CD4-positive, alpha-beta T cell treated with Interleukin-1 beta for 1 hour (primary cell): Measurements from ENCODE around the gene FZD2.
"Not testable (repeated sequence)": the region's sequence is repeated elsewhere in the genome, so short reads cannot be mapped to it uniquely, and the experiment has no call there.

Source experiments
- DNase-seq, 2 donors: peaks; one replicate each; pipeline ENCODE4 v3.0.0-alpha.2; 2020 to 2022

The FZD2 gene

GRCh38 chr17:44578947-44579346 is 21.7 kb downstream of the FZD2 start:
- no peak for DNase-seq

- no peak for DNase-seq
Observed at GRCh38 chr17:44581868-44582267, 24.6 kb downstream of the FZD2 start.

GRCh38 chr17:44584443-44584842 is 27.2 kb downstream of the FZD2 start:
- no peak for DNase-seq

GRCh38 chr17:44585315-44585714 is 28.0 kb downstream of the FZD2 start:
- no peak for DNase-seq

- no peak for DNase-seq
Observed at GRCh38 chr17:44587339-44587738, 30.1 kb downstream of the FZD2 start.

GRCh38 chr17:44589316-44590071 is 32.2 kb downstream of the FZD2 start:
- DNase-seq: no peak

- not testable (repeated sequence) for DNase-seq
Observed at GRCh38 chr17:44590072-44590462, 32.8 kb downstream of the FZD2 start.

GRCh38 chr17:44590762-44591161 is 33.5 kb downstream of the FZD2 start:
- DNase-seq: not testable (repeated sequence)

GRCh38 chr17:44591206-44591605 is 33.9 kb downstream of the FZD2 start:
- DNase-seq: no peak

- no peak for DNase-seq
Observed at GRCh38 chr17:44593156-44593555, 35.9 kb downstream of the FZD2 start.

- DNase-seq: no peak
Observed at GRCh38 chr17:44595216-44595775, 38.0 kb downstream of the FZD2 start.

- DNase-seq: no peak
Observed at GRCh38 chr17:44598329-44598728, 41.0 kb downstream of the FZD2 start.

GRCh38 chr17:44598932-44599297 is 41.6 kb downstream of the FZD2 start:
- no peak for DNase-seq

GRCh38 chr17:44599298-44600175 is 42.3 kb downstream of the FZD2 start:
- DNase-seq: no peak

GRCh38 chr17:44601539-44601938 is 44.3 kb downstream of the FZD2 start:
- no peak for DNase-seq

- DNase-seq: no peak
Observed at GRCh38 chr17:44601973-44602372, 44.7 kb downstream of the FZD2 start.

GRCh38 chr17:44602390-44602789 is 45.1 kb downstream of the FZD2 start:
- DNase-seq: no peak

GRCh38 chr17:44602970-44603369 is 45.7 kb downstream of the FZD2 start:
- DNase-seq: no peak

- DNase-seq: no peak
Observed at GRCh38 chr17:44604116-44604761, 47.0 kb downstream of the FZD2 start.

GRCh38 chr17:44604768-44605485 is 47.6 kb downstream of the FZD2 start:
- DNase-seq: no peak

- no peak for DNase-seq
Observed at GRCh38 chr17:44606658-44607057, 49.4 kb downstream of the FZD2 start.

- DNase-seq: no peak
Observed at GRCh38 chr17:44607836-44608690, 50.8 kb downstream of the FZD2 start.
